Umbilical cord (tissue), 2 donors: ENCODE measurements around the gene IL10RA. TPM values are rescaled to one million over a fixed set of nuclear protein-coding genes. Genes with fewer than 3 reads are reported as not detected.

ENCODE experiments used
- DNase-seq: peaks from one replicate; pipeline ENCODE4 v3.0.0-alpha.2; 2015; ENCODE audit warnings: low spot score
- total RNA-seq: library from RNA; depleted of rRNA; stranded (reverse); fragments of >200 nt; gene quantifications from one replicate; pipeline ENCODE4 v1.2.3, GENCODE V29; 2014; ENCODE audit warnings: low replicate concordance; ENCODE audit not compliant: insufficient read depth

Gene IL10RA
- total RNA-seq, 1 donor from 2014 or later: 4.8 TPM

DNA sequence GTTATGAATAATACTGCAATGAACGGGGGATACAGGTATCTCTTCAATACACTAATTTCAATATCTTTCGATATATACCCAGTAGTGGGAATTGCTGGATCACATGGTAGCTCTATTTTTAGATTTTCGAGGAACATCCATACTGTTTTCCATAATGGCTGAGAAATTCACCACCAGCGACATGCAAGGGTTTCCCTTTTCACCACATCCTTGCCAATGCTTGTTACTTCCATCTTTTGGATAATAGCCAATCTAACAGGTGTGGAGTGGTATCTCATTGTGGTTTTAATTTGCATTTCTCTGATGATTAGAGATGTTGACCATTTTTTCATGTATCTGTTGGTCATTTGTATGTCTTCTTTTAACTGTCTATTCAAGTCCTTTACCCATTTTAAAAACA lies 5.9 kb downstream of the IL10RA start:
- DNase-seq: no peak

DNA sequence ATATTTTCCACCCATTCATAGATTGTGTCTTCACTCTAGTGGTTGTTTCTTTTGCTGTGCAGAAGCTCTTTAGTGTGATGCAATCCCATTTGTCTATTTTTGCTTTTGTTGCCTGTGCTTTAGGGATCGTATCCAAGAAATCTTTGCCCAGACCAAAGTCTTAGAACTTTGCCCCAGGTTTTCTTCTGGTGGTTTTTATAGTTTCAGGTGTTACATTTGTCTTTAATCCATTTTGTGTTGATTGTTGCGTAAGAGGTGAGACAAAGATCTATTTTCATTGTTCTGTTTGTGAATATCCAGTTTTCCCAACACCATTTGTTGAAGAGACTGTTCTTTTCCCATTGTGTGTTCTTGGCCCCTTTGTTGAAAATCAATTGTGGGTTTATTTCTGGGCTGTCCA lies 6.4 kb downstream of the IL10RA start:
- DNase-seq: no peak

DNA sequence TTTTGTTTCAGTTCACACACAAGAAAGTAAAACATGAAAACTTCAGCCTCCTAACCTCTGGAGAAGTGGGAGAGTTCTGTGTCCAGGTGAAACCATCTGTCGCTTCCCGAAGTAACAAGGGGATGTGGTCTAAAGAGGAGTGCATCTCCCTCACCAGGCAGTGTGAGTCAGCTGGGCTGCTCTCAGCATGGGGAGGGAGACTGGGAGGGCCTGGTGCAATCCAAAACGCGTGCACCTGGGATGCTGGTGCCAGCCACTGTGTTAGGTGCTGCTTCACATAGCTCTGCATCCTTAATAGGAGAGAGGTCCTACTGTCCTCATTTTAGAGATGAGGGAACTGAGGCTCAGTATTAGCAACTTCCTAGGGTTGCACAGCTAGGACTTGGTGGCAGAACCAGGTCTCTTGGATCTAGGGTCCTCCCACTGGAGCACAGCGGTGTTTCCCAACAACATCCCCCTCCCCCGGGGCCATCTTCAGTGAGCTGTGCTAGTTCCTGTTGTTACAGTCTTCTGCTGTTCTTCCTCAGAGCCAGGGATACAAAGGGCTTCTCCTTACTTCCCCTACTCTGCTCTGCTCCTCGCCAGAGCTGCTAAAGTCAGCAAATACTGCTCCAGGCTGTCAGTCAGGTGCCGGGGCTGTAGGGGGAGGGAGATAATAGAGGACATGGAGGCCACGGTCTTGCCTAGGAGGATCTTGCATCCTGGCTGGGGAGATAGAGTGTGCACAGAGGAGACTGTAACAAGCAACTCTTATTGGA lies 8.0 kb downstream of the IL10RA start:
- peak; percentile 40 for DNase-seq

DNA sequence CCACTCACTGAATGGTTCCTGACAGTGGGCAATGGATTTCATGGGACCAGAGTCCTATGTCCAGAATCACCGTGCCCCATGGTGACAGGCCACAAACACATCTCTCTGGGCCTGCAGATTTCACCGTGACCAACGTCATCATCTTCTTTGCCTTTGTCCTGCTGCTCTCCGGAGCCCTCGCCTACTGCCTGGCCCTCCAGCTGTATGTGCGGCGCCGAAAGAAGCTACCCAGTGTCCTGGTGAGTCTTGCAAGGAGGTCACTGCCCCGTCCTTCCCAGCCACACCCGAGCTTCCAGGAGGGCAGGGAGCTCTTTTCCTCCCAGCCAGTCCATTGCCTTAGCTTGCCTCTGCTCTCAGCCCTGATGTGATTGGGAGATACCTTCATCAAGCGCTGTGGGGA lies 9.3 kb downstream of the IL10RA start:
- DNase-seq: no peak

DNA sequence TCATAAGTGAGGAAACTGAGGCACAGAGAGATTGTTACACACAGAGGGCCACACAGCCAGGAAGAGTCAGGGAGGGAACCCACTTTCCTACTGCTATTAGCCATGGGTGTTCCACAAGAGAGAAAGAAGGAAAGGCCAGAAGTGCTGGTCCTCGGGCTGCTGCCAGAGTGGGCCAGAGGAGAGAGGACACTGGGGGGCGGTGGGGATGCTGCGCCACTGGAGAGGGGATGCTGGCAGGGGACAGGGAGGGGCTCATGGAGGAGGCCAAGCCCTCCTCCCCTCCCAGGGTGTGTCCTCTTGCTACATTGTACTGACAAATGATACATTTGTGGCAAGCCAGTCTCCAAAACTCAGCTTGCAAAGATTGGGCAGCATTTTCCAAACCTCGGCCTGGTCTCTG lies 9.9 kb downstream of the IL10RA start:
- DNase-seq: no peak

DNA sequence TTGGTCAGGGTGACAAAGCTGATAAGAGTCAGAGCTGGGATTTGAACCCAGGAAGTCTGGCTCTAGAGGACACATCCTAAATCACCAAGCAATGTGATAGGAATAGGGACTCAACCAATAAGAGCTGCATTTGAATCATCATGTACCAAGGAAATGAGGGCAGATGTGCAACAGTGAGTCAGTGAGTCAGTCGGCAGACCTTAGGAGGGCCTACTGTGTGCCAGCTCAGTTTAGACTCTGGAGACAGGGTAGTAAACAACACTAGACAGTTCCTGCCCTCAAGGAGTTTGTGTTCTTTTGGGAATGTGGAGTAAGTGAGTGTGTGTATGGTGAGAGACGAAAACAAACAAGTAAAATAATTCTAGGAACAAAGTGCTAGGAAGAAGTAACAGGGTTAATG lies 11.2 kb downstream of the IL10RA start:
- no peak for DNase-seq

DNA sequence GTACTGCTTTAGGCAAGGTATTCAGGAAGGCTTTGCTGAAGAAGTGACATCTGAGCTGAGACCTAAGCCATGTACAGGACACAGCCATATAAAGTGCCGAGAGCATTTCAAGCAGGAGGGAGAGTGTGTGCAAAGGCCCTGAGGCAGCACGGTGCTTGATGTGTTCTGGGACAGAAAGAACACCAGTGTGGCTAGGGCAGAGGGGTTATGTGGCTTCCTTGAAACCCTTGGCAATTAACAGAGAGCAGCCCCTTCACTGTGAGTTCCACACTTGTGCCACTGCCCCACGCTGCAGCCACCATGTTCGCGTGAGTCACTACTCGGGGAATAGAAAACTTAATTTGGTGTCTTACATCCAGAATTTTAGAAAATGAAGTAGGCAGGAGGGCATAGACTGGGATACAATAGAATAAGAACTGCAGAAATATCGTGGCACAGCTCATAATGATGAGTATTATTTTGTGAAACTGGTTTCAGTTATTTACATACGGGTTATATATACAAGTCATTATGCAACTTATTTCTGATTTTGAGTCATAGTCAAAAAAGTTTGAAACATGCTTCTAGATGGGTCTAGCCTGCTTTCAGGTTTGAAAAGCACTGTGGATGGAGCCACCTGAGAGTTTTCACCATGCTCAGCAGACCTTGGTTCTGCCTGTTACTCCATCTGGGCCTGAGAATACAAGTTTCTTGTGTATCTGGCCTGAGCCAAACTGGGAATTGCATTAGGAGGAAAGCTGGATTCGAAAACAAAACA lies 11.8 kb downstream of the IL10RA start:
- no peak for DNase-seq

DNA sequence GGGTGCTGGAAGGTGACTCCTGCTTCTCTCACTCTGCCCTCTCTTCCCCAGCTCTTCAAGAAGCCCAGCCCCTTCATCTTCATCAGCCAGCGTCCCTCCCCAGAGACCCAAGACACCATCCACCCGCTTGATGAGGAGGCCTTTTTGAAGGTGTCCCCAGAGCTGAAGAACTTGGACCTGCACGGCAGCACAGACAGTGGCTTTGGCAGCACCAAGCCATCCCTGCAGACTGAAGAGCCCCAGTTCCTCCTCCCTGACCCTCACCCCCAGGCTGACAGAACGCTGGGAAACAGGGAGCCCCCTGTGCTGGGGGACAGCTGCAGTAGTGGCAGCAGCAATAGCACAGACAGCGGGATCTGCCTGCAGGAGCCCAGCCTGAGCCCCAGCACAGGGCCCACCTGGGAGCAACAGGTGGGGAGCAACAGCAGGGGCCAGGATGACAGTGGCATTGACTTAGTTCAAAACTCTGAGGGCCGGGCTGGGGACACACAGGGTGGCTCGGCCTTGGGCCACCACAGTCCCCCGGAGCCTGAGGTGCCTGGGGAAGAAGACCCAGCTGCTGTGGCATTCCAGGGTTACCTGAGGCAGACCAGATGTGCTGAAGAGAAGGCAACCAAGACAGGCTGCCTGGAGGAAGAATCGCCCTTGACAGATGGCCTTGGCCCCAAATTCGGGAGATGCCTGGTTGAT lies 12.6 kb downstream of the IL10RA start:
- DNase-seq: no peak

DNA sequence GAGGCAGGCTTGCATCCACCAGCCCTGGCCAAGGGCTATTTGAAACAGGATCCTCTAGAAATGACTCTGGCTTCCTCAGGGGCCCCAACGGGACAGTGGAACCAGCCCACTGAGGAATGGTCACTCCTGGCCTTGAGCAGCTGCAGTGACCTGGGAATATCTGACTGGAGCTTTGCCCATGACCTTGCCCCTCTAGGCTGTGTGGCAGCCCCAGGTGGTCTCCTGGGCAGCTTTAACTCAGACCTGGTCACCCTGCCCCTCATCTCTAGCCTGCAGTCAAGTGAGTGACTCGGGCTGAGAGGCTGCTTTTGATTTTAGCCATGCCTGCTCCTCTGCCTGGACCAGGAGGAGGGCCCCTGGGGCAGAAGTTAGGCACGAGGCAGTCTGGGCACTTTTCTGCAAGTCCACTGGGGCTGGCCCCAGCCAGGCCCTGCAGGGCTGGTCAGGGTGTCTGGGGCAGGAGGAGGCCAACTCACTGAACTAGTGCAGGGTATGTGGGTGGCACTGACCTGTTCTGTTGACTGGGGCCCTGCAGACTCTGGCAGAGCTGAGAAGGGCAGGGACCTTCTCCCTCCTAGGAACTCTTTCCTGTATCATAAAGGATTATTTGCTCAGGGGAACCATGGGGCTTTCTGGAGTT lies 13.3 kb downstream of the IL10RA start:
- no peak for DNase-seq

DNA sequence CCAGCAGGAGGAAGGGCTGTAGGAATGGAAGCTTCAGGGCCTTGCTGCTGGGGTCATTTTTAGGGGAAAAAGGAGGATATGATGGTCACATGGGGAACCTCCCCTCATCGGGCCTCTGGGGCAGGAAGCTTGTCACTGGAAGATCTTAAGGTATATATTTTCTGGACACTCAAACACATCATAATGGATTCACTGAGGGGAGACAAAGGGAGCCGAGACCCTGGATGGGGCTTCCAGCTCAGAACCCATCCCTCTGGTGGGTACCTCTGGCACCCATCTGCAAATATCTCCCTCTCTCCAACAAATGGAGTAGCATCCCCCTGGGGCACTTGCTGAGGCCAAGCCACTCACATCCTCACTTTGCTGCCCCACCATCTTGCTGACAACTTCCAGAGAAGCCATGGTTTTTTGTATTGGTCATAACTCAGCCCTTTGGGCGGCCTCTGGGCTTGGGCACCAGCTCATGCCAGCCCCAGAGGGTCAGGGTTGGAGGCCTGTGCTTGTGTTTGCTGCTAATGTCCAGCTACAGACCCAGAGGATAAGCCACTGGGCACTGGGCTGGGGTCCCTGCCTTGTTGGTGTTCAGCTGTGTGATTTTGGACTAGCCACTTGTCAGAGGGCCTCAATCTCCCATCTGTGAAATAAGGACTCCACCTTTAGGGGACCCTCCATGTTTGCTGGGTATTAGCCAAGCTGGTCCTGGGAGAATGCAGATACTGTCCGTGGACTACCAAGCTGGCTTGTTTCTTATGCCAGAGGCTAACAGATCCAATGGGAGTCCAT lies 14.1 kb downstream of the IL10RA start:
- DNase-seq: no peak

DNA sequence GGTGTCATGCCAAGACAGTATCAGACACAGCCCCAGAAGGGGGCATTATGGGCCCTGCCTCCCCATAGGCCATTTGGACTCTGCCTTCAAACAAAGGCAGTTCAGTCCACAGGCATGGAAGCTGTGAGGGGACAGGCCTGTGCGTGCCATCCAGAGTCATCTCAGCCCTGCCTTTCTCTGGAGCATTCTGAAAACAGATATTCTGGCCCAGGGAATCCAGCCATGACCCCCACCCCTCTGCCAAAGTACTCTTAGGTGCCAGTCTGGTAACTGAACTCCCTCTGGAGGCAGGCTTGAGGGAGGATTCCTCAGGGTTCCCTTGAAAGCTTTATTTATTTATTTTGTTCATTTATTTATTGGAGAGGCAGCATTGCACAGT lies 14.6 kb downstream of the IL10RA start:
- no peak for DNase-seq

DNA sequence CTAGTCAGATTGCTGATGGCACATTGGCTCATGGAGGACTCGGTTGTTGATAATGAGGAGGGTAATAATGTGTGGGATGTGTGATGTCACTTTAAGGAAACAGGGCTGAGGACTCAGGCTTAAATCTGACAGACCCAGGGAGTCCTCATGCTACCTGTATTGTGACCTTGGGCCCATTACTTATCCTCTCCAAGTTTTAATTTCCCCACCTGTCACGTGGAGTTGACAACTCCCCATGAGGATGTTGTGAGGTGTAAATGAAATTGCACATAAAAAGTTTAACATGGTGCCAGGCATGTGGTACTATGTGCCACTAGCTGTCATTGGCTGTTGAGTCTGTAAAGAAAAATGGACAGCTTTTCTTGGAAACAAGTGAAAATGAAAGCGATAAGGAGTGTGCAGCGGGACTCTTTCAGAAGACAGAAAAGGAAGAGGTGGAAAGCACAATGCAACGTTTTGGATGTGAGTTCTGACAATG lies 15.3 kb downstream of the IL10RA start:
- DNase-seq: no peak

DNA sequence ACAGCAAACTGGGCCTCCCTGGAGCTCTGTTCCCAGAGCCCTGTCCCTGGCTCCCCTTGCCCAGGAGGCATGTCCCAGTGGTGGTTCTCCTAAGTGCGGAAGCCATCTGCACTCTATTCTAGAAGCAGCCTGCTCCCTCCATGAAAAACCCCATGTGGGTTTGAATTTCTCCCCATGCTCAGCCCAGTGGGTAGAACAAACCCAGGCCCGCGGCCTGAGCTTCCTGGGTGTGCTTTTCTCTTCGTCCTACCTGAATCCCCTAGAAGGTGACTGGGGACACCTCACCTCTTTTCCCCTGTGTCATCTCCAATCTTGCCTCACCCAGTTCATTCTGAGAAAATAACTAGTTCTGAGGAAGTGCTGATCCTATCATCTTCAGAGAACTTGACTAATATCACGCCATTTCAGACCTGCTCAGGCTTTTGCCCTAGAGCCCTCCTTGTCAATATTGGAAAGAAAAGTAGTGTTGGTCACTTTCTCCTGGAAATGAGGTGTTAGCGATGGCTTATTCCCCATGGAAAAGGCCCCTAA lies 15.9 kb downstream of the IL10RA start:
- no peak for DNase-seq

DNA sequence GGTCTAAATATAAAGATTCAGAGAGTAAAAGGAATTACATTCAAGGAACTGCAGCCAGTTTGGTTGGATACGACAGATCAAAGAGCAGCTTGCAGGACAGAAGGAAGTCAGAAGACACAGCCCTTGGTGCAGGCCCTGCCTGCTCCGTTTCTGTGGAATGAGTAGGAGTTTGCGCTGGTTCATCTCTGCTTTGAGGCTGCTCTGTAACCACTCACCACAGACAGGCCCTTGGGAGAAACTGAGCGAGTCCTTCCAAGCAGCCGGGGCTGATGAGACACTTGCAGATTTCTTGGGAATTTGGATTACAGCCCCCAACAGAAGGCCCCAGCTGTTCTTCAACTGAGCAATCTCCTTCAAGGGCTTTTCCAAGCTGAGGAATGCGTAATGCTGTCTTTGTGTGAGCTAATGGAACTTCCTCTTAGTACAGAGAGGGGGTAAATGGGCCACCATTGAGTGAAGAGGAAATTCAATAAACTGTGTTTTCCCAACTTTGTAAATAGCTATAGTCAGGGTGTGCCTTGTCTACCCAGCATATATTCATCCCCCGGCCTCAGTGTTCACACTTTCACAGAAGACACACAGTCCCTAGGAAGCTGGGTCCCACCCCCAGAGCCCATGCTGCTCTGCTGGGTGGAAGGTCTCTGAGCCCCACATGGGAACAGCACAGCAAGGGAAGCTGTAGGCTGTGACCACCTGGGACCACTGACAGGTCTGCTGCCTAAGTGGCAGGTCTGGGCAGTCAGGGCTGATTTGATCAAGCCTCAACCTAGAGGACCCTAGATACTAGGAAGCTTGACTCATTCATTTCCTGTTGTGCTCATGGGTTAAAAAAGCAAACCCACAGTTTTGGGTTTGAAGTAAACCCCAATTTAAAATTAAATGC lies 16.6 kb downstream of the IL10RA start:
- DNase-seq: peak; percentile 79

DNA sequence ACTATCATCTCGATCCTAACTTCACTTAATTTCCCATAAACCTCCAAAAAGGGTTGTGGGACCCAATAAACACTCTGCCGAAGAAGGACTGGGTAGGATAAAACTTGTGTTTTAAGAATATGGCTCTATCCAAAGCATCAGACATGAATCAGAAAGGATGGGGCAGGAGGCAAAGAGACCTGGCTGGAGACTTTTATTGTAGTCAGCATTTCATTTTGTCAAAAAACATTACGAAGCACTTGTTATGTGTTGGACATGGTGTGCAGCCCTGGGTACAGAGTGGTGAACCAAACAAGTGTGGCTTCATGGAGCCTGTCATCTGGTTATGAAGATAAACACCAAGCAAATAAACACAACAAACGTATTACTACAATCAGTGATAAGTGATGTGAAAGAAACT lies 17.3 kb downstream of the IL10RA start:
- no peak for DNase-seq

DNA sequence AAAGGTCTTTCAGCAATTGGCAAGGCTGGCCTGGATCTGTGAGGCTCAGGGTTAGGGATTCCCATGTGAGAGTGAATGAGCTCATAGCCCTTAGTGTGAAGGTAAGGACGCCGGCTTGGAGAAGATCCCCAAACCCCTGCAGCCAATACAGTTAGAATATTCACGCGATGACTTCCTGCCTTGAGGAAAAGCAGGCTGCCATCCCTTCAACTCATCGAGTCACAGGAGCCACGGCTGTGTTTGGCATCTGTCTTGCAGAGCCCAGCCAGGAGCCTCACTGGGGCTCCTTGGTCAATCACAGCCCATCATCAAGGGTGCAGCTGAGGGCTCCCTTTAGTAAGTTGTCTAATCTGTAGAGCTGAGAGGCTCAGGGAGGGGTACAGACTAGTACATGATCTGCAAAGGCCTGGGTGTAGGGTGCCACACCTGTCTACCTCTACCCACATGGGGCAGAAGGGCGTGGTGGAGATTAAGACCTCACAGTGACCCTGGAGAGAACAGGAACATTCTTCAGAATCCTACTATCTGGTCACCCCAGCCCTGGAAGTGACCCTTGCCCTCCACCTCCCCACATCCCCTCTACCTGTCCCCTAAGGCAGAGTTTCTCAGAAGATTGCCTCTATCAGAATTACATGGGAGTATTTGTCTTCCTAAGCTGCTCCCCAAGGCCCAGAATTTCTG lies 18.5 kb downstream of the IL10RA start:
- no peak for DNase-seq

DNA sequence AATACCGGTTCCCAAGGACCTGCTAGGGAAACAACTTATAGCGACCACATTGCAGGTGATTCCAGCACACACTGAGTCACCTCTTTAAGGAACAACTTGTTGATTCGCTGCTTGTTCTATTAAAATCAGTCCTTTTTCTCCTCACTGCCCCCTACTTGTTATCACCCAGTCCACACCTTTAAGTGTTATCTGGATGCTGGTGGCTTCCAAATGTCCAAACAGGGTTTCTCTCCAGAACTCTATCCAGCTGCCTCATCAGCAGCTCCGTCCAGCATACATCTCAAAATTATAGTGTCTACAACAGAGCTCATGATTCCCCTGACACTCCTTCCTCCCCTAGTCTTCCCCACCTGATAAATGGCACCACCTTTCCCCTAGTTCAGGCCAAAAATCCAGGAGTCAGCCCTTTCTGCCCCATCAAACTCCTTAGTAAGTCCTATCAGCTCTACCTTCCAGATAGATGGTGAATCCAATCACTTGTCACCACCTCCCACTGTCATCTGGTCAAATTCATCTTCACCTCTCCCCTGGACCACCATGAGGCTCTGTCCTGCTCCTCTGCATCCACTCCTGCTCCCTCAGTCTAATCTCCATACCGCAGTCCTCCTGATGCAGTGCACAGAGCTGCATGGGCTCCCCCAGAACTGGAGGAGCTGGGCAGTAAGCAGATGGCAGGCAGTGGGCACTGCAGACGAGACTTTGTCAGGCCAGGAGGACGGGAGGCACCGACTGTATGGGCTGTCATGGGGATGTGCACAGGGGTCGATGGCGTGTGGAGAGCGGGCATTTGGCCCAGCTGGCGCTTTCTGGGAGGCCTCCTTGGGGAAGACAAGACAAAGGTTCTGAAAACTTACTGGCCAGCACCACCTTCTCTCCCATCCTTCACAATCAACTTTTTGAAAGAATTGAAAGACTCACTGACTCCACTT lies 19.3 kb downstream of the IL10RA start:
- DNase-seq: no peak

DNA sequence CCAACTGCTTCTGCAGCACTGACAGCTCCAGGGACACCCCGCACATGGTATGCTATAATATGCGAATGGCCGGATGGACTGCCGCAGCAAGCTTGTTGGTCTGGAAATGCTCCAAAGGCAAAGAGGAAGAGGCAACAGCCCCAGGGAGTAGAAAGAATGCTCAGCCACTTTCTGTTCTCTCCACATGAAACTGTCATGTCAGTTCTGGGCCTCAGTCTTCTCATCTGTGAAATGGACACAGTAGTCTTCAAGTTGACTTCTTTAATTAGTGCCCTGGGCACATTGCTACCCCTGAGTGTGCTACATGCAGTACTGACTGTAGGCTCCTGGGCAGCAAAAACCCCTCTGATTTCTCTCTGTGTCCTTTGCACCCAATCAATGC lies 19.9 kb downstream of the IL10RA start:
- DNase-seq: peak; percentile 21
